Gastrocnemius medialis (tissue), 4 donors: ENCODE results near the gene UBE2D3.

Source experiments
- POLR2A ChIP-seq, 2 donors: fragments of 450-650 bp; IDR thresholded peaks; one replicate each; pipeline ENCODE4 v1.6.1; 2017; ENCODE audit warnings: antibody characterized with exemption in 2 of 2, mild to moderate bottlenecking in 2 of 2, moderate library complexity in 2 of 2
- TF ChIP-seq, protein P1 (sequence below), 5 experiments: fragments of 450-650 bp in 3 of 5; fragments of 200-600 bp in 2 of 5; sonication (generic) in 2 of 5; IDR thresholded peaks in 4 of 5; conservative IDR thresholded peaks in 1 of 5; 1 replicate in 4 of 5; 2 replicates in 1 of 5; pipeline ENCODE4 v1.5.1; 2016 to 2019; ENCODE audit warnings: antibody characterized with exemption in 5 of 5, mild to moderate bottlenecking in 3 of 5, moderate library complexity in 3 of 5

DNA sequence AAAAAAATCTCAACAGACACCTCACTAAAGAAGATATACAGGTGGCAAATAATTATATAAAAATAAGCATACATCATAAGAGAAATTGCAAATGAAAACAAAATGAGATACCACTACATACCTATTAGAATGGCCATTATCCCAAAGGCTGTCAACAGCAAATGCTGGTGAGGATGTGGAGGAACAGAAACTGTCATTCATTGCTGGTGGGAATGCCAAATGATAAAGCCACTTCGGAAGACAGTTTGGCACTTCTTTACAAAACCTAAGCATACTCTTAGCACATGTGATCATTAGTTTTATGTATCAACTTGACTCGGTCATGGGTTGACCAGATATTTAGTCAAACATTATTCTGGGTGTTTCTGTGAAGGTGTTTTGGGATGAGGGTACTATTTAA lies 53.1 kb downstream of the UBE2D3 start:
- TF ChIP-seq, protein P1, sequence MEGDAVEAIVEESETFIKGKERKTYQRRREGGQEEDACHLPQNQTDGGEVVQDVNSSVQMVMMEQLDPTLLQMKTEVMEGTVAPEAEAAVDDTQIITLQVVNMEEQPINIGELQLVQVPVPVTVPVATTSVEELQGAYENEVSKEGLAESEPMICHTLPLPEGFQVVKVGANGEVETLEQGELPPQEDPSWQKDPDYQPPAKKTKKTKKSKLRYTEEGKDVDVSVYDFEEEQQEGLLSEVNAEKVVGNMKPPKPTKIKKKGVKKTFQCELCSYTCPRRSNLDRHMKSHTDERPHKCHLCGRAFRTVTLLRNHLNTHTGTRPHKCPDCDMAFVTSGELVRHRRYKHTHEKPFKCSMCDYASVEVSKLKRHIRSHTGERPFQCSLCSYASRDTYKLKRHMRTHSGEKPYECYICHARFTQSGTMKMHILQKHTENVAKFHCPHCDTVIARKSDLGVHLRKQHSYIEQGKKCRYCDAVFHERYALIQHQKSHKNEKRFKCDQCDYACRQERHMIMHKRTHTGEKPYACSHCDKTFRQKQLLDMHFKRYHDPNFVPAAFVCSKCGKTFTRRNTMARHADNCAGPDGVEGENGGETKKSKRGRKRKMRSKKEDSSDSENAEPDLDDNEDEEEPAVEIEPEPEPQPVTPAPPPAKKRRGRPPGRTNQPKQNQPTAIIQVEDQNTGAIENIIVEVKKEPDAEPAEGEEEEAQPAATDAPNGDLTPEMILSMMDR (IDR thresholded peaks at IDR 0.05 in 4 of 5, conservative IDR thresholded peaks at IDR 0.05 in 1 of 5) = no peak
- no peak for TF ChIP-seq POLR2A (IDR thresholded peaks at IDR 0.05)
